Mesenchymal stem cell (in vitro differentiated cells and primary cell): ENCODE results near the gene AAGAB.

Source experiments
- DNase-seq: peaks from one replicate; pipeline ENCODE4 v3.0.0-alpha.2; 2013
- H2AFZ ChIP-seq: one replicate; pipeline ENCODE4 v1.6.1; 2013; ENCODE audit warnings: low read depth, mild to moderate bottlenecking, control low read depth, inconsistent platforms, low read length, moderate library complexity
- H2AK5ac ChIP-seq: 2 replicates; pipeline ENCODE4 v1.6.1; 2013; ENCODE audit warnings: low read length, moderate library complexity, mild to moderate bottlenecking, inconsistent platforms; ENCODE audit not compliant: severe bottlenecking
- H2BK120ac ChIP-seq: one replicate; pipeline ENCODE4 v1.6.1; 2013; ENCODE audit warnings: low read depth, mild to moderate bottlenecking, inconsistent platforms, low read length, moderate library complexity
- H2BK12ac ChIP-seq, 2 experiments: one replicate each; pipeline ENCODE4 v1.6.1; 2013; ENCODE audit warnings: inconsistent platforms in 2 of 2, low read length in 2 of 2, mild to moderate bottlenecking in 2 of 2, moderate library complexity in 2 of 2, control low read depth in 1 of 2
- H2BK15ac ChIP-seq: one replicate; pipeline ENCODE4 v1.6.1; 2013; ENCODE audit warnings: mild to moderate bottlenecking, low read depth, inconsistent platforms; ENCODE audit not compliant: poor library complexity, severe bottlenecking
- H2BK5ac ChIP-seq: 2 replicates; pipeline ENCODE4 v1.6.1; 2013; ENCODE audit warnings: low read depth, mild to moderate bottlenecking, low read length, control low read depth, inconsistent platforms; ENCODE audit not compliant: poor library complexity, severe bottlenecking
- H3K14ac ChIP-seq, 2 experiments: one replicate each; pipeline ENCODE4 v1.6.1; 2013; ENCODE audit warnings: inconsistent platforms in 2 of 2, low read length in 2 of 2, control low read depth in 1 of 2, mild to moderate bottlenecking in 1 of 2, moderate library complexity in 1 of 2
- H3K18ac ChIP-seq, 2 experiments: one replicate each; pipeline ENCODE4 v1.6.1; 2013; ENCODE audit warnings: inconsistent platforms in 2 of 2, low read length in 2 of 2, control low read depth in 1 of 2, low read depth in 1 of 2, mild to moderate bottlenecking in 1 of 2
- H3K23ac ChIP-seq, 2 experiments: one replicate each; pipeline ENCODE4 v1.6.1; 2013; ENCODE audit warnings: inconsistent platforms in 2 of 2, low read length in 2 of 2, mild to moderate bottlenecking in 2 of 2, moderate library complexity in 2 of 2, control low read depth in 1 of 2
- H3K27ac ChIP-seq: 2 replicates; pipeline ENCODE4 v1.5.1; 2013; ENCODE audit warnings: mild to moderate bottlenecking, moderate library complexity, low read length, control low read depth, inconsistent platforms; ENCODE audit not compliant: poor library complexity, severe bottlenecking
- H3K27me3 ChIP-seq, 2 experiments: 2 replicates each; pipeline versions ENCODE4 v1.6.1 to v1.7.0; 2013; ENCODE audit warnings: low read length in 2 of 2, mild to moderate bottlenecking in 2 of 2, moderate library complexity in 2 of 2, control low read depth in 1 of 2, inconsistent platforms in 1 of 2; ENCODE audit not compliant: control insufficient read depth in 1 of 2, insufficient read depth in 1 of 2
- H3K36me3 ChIP-seq, 2 experiments: 2 replicates each; pipeline versions ENCODE4 v1.6.1 to v1.7.0; 2013; ENCODE audit warnings: low read length in 2 of 2, control low read depth in 1 of 2, inconsistent platforms in 1 of 2, low read depth in 1 of 2, mild to moderate bottlenecking in 1 of 2; ENCODE audit not compliant: insufficient read depth in 2 of 2, control insufficient read depth in 1 of 2
- H3K4ac ChIP-seq, 2 experiments: one replicate each; pipeline ENCODE4 v1.6.1; 2013; ENCODE audit warnings: inconsistent platforms in 2 of 2, low read length in 2 of 2, mild to moderate bottlenecking in 2 of 2, moderate library complexity in 2 of 2, control low read depth in 1 of 2, low read depth in 1 of 2
- H3K4me1 ChIP-seq: 2 replicates; pipeline ENCODE4 v1.6.1; 2013; ENCODE audit warnings: low read depth, low read length, control low read depth; ENCODE audit not compliant: control insufficient read depth, insufficient read depth
- H3K4me2 ChIP-seq: 2 replicates; pipeline ENCODE4 v1.6.1; 2013; ENCODE audit warnings: low read length, mild to moderate bottlenecking, inconsistent platforms; ENCODE audit not compliant: poor library complexity, severe bottlenecking
- H3K4me3 ChIP-seq, 2 experiments: 2 replicates each; pipeline versions ENCODE4 v1.5.1 to v1.7.0; 2013; ENCODE audit warnings: low read length in 2 of 2, mild to moderate bottlenecking in 2 of 2, control low read depth in 1 of 2, low read depth in 1 of 2; ENCODE audit not compliant: insufficient read depth in 1 of 2
- H3K79me1 ChIP-seq: replicated peaks from 2 replicates; pipeline ENCODE4 v1.6.1; 2013; ENCODE audit warnings: mild to moderate bottlenecking, control low read depth, low read length, inconsistent platforms; ENCODE audit not compliant: poor library complexity, severe bottlenecking
- H3K9ac ChIP-seq: 2 replicates; pipeline ENCODE4 v1.7.0; 2013; ENCODE audit warnings: mild to moderate bottlenecking, low read length, moderate library complexity
- H3K9me3 ChIP-seq: 2 replicates; pipeline ENCODE4 v1.7.0; 2013; ENCODE audit warnings: mild to moderate bottlenecking, low read length; ENCODE audit not compliant: control insufficient read depth
- H4K8ac ChIP-seq: one replicate; pipeline ENCODE4 v1.6.1; 2013; ENCODE audit warnings: inconsistent platforms, mild to moderate bottlenecking, low read length, moderate library complexity
- H4K91ac ChIP-seq: one replicate; pipeline ENCODE4 v1.6.1; 2013; ENCODE audit warnings: mild to moderate bottlenecking, low read length, inconsistent platforms
- WGBS: methylation state at CpG from one replicate; pipeline ENCODE4 v1.1.7; 2013; ENCODE audit warnings: mixed read lengths; 5-methylcytosine and 5-hydroxymethylcytosine counted together

The AAGAB gene

DNA sequence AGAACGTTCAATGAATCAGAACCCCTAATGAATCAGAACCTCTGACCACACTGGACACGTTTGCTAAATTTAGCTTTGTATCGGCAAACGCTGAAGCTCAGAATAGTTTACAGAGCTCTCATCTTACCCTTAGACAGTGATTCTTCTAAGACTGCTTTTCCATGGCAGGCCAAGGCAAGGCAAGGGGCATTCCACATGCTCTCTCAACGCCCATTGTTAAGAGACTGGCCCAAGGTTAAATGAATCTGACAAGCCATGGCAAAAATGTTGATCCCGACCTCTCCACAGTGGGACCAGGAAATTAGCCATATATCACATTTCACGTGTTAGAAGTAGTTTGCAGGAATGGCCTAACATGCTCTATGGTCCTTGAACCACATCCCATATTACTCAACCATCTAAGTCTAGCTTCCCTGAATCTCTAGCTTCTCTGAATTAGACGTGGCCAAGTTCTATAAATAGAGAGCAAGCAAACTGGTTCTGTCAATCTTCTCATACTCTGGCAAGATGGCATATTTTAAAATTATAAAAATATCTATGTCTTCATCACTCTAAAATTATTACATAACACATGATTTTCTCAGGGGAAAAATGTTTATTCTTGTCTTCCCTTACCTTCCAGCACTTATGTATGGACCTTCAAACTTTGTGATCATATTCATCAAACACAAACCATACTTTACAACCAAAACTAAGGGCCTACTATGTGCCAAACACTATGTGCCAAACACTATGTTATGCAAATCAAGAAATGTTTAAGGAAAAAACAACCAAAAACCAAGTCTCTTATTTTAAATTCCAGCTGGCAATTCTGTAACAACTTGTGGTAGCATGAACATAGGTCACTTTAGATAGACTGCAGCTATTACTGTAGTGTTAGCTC lies 54.3 kb downstream of the AAGAB start:
- H3K79me1 ChIP-seq: no peaks in the 10 kb centered on the region
- H4K8ac ChIP-seq: no peak overlapping the region
- H2BK120ac ChIP-seq: no peak overlapping the region
- no peak overlapping the region for H3K14ac ChIP-seq
- H2BK15ac ChIP-seq: no peak overlapping the region
- H2BK12ac ChIP-seq: no peak overlapping the region
- H3K27me3 ChIP-seq: no peaks in the 10 kb centered on the region
- H3K9me3 ChIP-seq: no peaks in the 10 kb centered on the region
- H3K27ac ChIP-seq: no peak overlapping the region
- peaks cover 19 to 63% of the 10 kb centered on the region in 2 experiments for H3K36me3 ChIP-seq
- no peak overlapping the region for H2AK5ac ChIP-seq
- H3K18ac ChIP-seq: no peak overlapping the region
- 61% methylated on average over 7 of the region's 8 CpGs for WGBS
- no peak overlapping the region for H2AFZ ChIP-seq
- no peak overlapping the region for H3K9ac ChIP-seq
- H3K23ac ChIP-seq: no peak overlapping the region
- no peak overlapping the region for H2BK5ac ChIP-seq
- peak; percentile 63 for DNase-seq
- no peak overlapping the region for H3K4ac ChIP-seq
- H3K4me3 ChIP-seq: no peak overlapping the region
- no peak overlapping the region for H3K4me2 ChIP-seq
- peaks cover 3% of the 10 kb centered on the region for H3K4me1 ChIP-seq
- H4K91ac ChIP-seq: no peak overlapping the region

DNA sequence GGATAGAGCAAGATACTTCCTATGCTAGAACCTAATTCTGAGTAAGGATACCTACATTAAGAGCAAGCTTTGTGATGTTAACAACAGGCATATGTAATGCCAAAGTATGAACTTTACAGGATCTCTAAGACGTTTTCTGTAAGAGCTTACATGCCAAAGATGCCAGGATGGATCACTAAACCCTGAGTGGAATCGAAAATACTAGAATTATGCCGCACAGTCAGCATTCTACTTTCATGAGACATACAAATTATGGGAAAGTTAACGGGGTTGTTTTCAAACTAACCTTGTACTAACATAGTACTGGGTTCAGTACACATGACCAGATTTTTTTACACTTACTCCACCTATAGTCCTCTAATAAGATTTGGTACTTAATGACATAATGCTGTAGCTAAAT lies 55.1 kb downstream of the AAGAB start:
- Histone ChIP-seq H3K23ac (no peak overlapping the region), H2BK12ac (no peak overlapping the region), H3K27me3 (no peaks in the 10 kb centered on the region), H3K4me3 (no peak overlapping the region), H3K79me1 (no peaks in the 10 kb centered on the region), H3K4ac (no peak overlapping the region), H3K9me3 (no peaks in the 10 kb centered on the region), H3K14ac (no peak overlapping the region), H4K91ac (no peak overlapping the region), H3K9ac (no peak overlapping the region), H3K4me1 (peaks cover 3% of the 10 kb centered on the region), H2AFZ (no peak overlapping the region), H2AK5ac (no peak overlapping the region), H2BK120ac (no peak overlapping the region), H2BK15ac (no peak overlapping the region), H3K18ac (no peak overlapping the region), H4K8ac (no peak overlapping the region), H3K4me2 (no peak overlapping the region), H2BK5ac (no peak overlapping the region), H3K27ac (no peak overlapping the region), H3K36me3 (peaks cover 22 to 61% of the 10 kb centered on the region in 2 experiments)
- 87% methylated on average over 3 of the region's 4 CpGs for WGBS
- DNase-seq: no peak

DNA sequence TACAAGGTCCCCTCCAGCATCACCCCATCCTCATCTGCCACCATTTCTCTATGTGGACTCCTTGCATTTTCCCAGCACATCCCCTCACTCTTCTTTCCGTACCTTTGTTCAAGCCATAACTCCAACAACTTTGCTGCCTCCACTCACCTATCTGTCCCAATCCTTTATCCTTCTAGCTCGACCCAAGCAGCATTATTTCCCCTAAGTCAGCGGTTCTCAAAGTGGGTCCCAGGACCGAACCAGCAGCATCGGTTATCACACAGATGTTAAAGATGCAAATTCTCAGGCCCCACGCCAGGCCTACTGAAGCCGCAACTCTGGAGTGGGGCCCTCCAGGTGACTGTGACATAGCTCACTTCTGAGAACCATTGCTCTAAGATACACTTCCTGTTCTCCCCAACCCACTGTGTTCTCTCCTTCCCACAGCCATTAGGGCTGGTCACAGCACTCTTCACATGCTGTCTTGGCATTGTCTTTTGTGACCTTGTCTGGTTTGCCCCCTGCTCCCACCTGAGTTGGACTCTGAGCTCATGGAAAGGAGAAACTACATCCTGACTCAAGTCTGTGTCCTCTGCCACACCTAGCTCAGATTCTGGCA lies 56.2 kb downstream of the AAGAB start:
- H3K4me1 ChIP-seq: peaks cover 3% of the 10 kb centered on the region
- no peak overlapping the region for H3K14ac ChIP-seq
- no peak overlapping the region for H3K4ac ChIP-seq
- H3K23ac ChIP-seq: no peak overlapping the region
- peak overlapping the region; percentile 70 for H3K9ac ChIP-seq
- H2AK5ac ChIP-seq: no peak overlapping the region
- DNase-seq: no peak
- H3K79me1 ChIP-seq: no peaks in the 10 kb centered on the region
- H3K18ac ChIP-seq: peak overlapping the region; percentile 29 to 31
- H4K8ac ChIP-seq: no peak overlapping the region
- no peak overlapping the region for H3K4me3 ChIP-seq
- no peak overlapping the region for H4K91ac ChIP-seq
- H3K4me2 ChIP-seq: no peak overlapping the region
- no peaks in the 10 kb centered on the region for H3K9me3 ChIP-seq
- H2BK15ac ChIP-seq: no peak overlapping the region
- H2BK120ac ChIP-seq: no peak overlapping the region
- 96% methylated on average over 7 of the region's 7 CpGs for WGBS
- no peak overlapping the region for H3K27ac ChIP-seq
- peaks cover 26 to 57% of the 10 kb centered on the region in 2 experiments for H3K36me3 ChIP-seq
- H3K27me3 ChIP-seq: no peaks in the 10 kb centered on the region
- no peak overlapping the region for H2BK5ac ChIP-seq
- H2AFZ ChIP-seq: no peak overlapping the region
- peak overlapping the region; percentile 7 to 35 for H2BK12ac ChIP-seq

DNA sequence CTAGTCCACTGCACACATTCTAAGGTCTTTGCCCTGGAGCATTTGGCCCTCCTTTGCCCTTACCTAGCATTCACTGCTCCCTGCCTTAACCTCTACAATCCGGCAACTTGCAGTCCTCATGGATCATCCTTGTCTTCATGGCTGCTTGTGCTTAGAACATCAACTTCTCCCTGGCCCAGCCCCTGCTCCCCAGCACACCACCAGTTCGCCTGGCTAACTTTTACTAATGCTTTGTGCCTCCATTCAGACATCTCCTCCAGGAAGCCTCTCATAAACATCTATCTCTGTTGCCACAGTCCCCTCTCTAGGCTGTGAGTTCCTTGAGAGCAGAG lies 57.1 kb downstream of the AAGAB start:
- Histone ChIP-seq H2BK5ac (no peak overlapping the region), H3K23ac (no peak overlapping the region), H2BK12ac (peak overlapping the region; percentile 21 to 43), H3K27me3 (no peaks in the 10 kb centered on the region), H4K91ac (peak overlapping the region; percentile 62), H3K18ac (peak overlapping the region; percentile 55 to 80), H3K4ac (peak overlapping the region in 1 of 2 experiments; percentile 59), H2AK5ac (no peak overlapping the region), H3K4me2 (no peak overlapping the region), H3K9me3 (no peaks in the 10 kb centered on the region), H4K8ac (peak overlapping the region; percentile 69), H2BK120ac (no peak overlapping the region), H2BK15ac (no peak overlapping the region), H3K79me1 (no peaks in the 10 kb centered on the region), H3K9ac (peak overlapping the region; percentile 70), H3K4me1 (peaks cover 3% of the 10 kb centered on the region), H3K36me3 (peaks cover 28 to 57% of the 10 kb centered on the region in 2 experiments), H3K4me3 (no peak overlapping the region), H2AFZ (no peak overlapping the region), H3K27ac (no peak overlapping the region), H3K14ac (no peak overlapping the region)
- WGBS: 92% methylated on average over 2 of the region's 2 CpGs
- DNase-seq: peak; percentile 47
